NCI-H82 treated with DMSO at 0.1 percent for 48 hours (cell line): Measurements from ENCODE around the gene FAM151B.
A peak's percentile ranks its signal among the peaks of the same experiment; 100 is the strongest.
"Not testable (repeated sequence)": the region's sequence is repeated elsewhere in the genome, so short reads cannot be mapped to it uniquely, and the experiment has no call there.

ENCODE experiments used
- DNase-seq: peaks from one replicate; lab custom pipeline; 2025; ENCODE audit not compliant: unreplicated experiment; lab: John Stamatoyannopoulos, UW

FAM151B gene, protein sequence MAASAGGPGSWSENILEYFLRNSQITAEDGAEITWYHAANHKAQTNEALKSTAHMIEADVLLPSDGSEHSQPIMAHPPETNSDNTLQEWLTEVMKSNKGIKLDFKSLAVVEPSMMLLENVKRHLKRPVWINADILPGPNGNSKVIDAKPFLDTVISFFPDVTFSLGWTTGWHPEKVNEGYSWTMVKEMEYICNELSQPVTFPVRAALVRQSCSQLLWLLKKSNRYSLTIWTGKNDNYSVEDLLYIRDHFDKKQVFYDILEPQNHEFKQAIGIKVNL

DNA sequence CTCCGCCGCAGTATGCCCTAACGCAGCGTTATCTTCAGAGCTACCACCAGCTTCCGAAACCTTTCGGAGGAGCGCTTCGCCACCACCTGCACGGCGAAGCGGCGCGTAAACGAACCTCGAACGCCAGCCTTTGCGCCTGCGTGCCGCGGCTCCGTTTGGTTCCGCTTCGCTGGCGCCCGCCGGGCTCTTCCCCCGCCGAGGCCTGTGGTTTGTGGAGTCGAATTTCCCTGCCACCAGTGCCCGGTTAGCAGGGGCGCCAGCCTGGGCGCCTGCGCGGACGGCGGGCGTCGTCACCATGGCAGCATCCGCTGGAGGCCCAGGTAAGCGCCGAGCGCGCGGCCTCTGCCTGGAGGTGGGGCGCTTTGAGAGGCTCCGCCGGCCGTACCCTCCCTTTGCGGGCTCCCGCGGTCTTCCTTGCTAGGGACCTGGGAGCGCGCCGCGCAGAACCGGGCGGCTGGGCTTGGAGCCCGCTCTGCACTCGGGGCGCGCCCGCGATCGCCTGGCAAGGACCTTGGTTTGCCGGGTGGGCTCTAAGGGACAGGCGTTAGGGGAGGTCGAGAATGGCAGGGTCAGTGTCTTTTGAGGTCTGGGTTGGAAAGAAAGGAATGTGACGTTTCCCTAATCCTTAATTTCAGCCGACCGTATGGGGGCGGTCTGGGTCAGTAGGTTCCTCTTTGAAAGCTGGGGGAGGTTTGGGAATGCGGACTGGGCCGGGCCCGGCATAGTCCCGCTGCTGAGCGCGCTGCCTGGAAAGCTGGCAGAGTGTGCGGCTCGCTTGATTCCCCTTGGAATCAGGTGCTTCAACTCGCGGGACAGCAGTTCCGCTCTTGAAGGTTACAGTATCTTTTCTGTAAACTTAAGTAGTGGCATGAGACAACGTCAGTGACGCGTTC lies at the start of gene FAM151B:
TSS of gene FAM151B (plus strand) at position 272 of the 893 bp plus-strand sequence. CDS start at position 296, 24 bp downstream.
- DNase-seq: peak; percentile 39

DNA sequence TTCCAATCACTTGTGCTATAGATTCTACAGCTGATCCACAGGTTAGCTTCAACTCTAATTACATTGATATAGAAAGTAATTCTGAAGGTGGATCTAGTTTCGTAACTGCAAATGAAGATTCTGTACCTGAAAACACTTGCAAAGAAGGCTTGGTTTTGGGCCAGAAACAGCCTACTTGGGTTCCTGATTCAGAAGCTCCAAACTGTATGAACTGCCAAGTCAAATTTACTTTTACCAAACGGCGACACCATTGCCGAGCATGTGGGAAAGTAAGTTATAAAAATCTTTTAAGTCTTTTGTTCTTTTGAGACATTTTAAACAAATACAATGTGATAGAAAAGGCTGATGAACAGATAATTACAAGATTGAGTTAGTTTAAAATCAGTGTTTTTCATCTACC lies 49.2 kb upstream of the FAM151B start:
- DNase-seq: no peak

DNA sequence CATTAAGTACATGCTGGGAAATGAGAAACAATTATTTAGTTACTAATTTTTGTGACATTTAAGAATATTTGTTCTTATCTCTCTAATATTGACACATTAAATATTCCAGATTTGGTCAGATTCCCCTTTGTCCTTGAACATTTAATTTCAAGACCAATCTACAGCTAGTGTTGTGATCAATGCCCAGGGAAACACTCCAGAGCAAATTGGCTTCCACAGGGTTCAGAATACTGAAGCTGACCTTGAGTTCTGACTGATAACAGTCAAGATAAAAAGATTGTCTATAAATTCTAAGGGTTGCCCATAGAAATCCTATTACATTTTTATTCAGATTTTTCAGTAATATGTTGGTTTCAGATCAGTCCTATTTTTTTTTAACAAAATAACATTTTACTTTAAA lies 48.7 kb upstream of the FAM151B start:
- no peak for DNase-seq

DNA sequence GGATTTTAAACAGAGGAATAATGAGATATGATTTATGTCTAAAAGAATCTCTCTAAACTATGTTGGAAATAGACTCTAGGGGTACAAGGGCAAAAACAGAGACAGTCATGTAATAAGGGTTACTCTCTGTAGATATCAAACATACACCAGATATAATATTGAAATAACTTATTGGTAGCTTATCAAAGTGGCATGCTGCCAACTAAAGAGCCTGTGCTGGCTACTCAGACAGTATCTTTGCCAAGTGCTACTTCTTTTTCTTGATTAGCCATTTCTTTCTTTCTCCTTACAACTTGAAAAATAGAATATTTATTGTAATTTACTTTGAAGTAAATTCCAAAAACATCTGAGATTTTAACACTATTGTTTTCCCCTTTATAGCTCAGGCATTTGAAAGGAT lies 45.2 kb upstream of the FAM151B start:
- DNase-seq: no peak

DNA sequence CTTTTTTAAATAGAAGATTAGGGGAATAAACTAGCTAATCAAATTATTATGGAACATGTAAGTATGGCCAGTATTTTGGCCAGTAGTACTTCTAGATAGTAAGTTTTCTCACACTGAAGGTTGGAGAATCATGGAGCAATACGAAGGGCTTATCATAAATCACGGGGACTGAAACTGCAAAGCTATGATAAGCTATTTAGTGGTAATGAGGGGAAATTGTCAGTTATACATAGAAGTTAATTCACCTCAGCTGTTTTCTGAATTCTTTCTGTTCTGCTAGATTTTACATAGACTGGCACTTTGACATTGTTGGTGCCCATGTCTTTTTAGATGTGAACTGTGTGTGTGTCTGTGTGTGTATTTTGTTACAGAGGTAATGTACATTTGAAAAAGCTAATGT lies 34.5 kb upstream of the FAM151B start:
- no peak for DNase-seq

DNA sequence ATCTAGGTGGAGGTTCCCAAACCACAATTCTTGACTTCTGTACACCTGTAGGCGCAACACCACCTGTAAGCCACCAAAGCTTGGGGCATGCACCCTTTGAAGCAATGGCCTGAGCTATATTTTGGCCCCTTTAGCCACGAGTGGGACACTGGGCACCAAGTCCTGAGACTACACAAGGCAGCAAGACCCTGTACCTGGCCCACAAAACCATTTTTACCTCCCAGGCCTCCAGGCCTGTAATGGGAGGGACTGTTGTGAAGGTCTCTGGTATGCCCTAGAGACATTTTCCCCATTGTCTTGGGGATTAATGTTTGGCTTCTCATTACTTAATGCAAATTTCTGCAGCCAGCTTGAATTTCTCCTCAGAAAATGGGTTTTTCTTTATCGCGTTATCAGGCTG lies 24.6 kb upstream of the FAM151B start:
- no peak for DNase-seq

DNA sequence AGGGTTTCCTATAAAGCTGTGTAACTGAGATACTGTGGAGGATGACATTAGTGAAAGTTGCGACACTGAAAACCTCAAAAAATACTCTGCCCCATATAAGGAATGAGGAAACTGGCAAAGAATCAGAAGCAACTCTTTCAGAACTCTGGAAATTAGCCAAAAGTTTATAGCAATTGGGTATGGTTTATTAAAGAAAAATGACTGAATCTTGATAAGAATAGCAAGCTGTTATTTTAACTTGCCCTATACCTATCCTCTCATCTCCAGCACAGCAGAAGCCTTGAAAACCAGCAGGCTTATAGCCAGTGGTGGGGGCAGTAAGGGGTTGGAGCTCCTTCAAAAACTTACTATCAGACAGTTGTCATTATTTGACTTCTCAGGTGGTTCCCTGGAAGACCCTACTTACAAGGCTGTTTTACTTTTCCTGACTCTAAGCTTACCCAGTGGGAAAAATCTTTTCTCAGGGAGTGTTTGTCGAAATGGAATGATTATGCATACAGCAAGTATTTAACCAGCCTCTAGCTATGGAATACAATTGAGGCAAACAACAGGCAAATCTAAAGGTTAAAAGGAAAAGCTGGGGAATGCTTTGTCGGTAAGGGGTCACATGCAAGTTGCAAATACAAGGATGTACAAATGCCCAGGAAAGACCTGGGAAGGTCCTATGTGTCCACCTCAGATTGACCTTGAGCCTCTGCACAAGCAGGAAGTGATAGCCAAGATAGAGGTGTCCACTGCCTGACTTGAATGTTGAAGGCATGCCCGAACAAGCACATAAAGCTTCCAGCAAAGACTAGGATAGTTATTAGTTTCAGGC lies 21.0 kb upstream of the FAM151B start:
- no peak for DNase-seq

DNA sequence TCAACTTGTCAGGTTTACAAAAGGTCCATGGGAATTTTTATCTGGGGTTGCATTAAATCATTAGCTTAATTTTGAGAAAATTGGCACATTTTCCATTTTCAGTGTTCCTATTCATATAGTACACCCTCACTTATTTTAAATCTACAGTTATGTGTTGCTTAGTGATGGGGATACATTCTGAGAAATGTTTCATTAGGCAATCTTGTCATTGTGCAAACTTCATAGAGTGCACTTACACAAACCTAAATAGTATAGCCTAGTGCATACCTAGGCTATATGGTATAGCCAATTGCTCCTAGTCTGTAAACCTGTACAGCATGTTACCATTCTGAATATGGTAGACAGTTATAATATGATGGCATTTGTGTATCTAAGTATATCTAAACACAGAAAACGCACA lies 19.8 kb upstream of the FAM151B start:
- DNase-seq: no peak

DNA sequence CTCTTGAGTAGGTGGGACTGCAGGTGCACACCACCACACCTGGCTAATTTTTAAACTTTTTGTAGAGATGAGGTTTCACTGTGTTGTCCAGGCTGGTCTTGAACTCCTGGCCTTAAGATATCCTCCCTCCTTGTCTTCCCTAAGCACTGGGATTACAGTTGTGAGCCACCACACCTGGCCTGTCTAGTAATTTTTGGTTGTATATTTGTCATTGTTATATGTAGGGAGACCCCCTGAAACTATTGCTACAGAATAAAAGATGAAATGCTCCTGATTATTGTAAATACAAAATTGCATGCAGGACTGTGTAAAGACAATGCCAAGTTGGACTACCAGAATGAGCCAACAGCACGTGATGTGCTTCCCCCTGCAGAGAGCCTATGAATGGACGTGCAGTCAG lies 17.3 kb upstream of the FAM151B start:
- DNase-seq: not testable (repeated sequence)

DNA sequence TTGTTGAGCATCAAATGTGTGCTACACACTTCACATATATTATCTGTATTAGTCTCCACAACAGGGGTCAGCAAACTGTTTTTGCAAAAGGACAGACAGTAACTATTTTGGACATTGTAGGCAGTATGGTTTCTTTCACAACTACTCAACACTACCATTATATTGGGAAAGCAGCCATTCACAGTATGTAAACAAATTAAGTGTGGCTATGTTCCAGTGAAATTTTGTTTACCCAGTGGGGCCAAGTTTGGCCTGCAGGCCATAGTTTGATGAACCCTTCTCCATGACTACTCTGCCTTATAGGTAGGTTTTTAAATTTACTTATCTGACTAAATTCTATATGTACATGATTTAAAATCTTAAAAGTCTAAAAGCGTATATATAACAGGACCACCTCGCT lies 13.0 kb upstream of the FAM151B start:
- no peak for DNase-seq

DNA sequence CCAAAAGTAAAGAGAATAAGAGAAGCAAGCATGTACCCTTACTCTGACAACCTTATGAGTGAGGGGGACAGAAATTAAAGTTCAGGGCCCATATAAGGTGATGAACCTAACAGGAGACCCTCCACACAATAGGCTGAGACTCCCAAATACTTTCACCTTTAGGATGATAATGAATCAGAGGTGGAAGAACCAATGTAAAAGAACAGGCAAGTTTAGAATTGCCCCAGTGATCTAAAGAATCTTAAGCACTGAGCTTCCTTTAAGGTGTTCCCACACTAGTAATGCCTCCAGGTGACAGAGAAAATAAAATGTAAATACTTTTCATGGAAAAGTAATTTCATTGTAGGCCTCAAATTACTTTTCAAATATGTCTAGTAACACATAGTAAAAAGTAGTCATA lies 8.2 kb upstream of the FAM151B start:
- no peak for DNase-seq

DNA sequence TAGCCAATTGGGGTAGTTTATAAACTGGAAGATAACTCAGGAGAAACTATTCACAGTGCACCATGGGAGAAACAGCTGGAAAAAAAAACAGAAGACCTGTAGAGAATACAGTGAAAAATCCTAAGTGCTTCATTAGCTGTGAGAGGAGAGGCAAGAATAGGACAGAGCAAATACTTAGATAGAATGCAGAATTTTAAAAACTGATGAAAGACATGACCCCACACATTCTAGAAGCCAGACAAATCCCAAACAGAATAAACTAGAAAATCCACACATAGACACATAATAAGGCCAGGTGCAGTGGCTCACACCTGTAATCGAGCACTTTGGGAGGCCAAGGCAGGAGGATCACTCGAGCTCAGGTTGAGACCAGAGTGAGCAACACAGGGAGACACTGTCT lies 7.5 kb upstream of the FAM151B start:
- DNase-seq: no peak

DNA sequence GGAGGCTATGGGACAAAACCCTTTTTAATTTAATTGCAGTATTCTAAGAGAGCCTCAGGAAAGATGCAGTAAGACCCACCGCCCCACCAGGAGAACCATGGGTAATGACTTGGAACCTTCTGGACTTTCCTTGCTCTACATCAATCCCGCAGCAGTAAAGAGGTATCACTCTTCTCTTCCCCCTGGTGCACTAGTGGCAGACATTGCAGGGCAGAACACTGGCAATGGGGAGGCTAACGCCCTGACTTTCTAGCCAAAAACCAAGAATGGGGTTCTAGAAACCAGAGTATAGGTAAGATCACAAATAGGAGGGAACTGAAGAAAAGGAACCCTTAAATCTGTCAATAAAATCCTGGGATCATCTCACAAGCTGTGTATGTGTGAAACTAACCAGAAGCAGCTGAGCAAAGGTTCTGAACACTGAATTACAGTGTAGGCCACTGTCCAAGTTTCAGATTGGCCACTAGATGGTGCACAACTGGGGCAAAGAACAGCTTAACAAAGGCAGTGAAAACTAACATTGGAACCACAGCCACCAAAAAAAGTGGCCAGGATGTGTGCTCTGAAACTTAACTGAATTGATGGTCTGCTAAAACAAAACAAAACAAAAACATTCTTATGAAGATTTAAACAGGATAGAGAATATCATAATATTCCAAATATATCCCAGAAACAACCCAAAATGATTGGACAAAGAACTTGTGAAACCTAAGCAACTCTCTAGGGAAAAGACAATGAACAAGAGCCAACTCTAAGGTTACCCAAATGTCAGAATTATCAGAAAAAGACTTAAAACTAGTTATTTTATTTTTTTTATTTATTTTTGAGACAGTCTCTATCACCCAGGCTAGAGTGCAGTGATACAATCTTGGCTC lies 6.6 kb upstream of the FAM151B start:
- peak; percentile 3 for DNase-seq

DNA sequence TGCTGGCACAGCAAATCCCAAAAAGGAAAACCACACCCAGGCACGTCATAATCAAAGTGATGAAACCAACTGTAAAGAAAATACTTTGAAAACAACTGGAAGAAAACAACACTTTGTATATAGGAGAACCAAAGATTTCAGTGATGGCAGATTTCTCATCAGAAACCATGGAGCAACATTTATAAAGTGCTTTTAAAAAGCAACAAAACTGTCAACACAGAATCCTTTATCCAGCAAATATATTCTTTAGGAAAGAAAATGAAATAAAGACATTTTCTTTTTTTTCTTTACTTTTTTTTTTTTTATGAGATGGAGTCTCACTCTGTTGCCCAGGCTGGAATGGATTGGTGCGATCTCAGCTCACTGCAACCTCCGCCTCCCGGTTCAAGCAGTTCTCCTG lies 5.3 kb upstream of the FAM151B start:
- DNase-seq: no peak

DNA sequence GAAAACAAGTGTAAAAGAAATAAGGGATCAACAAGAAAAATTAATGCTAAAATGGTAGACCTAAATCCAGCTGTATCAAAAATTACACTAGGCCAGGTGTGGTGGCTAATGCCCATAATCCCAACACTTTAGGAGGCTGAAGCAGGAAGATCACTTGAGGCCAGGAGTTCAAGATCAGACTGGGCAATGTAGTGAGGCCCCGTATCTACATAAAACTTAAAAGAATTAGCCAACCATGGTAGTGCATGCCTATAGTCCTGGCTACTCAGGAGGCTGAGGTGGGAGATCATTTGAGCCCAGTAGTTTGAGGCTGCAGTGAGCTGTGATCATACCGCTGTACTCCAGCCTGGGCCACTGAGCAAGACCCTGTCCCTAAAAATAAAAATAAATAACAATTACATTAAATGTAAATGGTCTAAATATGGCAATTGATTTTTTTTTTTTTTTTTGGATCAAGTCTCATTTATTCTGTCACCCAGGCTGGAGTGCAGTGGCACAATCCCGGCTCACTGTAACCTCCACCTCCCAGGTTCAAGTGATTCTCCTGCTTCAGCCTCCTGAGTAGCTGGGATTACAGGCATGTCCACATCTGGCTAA lies 4.2 kb upstream of the FAM151B start:
- DNase-seq: no peak

DNA sequence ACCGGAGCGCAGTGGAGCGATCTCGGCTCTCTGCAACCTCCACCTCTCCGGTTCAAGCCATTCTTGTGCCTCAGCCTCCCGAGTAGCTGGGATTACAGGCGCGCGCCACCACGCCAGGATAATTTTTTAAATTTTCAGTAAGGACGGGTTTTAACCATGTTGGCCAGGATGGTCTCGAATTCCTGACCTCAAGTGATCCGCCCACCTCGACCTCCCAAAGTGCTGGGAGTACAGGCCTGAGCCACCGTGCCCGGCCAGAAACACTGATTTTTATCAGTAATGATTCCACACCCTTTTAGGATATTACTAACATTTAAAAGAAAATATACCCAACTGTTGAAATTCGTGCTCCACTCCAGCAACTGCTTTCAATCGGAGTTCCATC lies 464 bp upstream of the FAM151B start:
- no peak for DNase-seq

DNA sequence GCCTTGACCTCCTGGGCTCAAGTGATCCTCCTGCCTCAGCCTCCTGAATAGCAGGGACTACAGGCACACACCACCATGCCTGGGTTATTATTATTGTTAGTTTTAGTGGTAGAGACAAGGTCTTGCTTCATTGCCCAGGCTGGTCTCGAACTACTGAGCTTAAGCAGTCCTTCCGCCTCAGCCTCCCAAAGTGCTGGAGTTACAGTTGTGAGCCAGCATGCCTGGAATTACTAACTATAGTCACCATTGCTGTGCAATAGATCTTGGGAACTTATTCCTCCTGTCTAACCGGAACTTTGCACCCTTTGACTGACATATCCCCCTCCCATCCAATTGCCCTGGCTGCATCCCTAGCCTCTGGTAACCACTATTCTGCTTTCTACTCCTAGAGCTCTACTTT lies 3.4 kb downstream of the FAM151B start:
- no peak for DNase-seq

DNA sequence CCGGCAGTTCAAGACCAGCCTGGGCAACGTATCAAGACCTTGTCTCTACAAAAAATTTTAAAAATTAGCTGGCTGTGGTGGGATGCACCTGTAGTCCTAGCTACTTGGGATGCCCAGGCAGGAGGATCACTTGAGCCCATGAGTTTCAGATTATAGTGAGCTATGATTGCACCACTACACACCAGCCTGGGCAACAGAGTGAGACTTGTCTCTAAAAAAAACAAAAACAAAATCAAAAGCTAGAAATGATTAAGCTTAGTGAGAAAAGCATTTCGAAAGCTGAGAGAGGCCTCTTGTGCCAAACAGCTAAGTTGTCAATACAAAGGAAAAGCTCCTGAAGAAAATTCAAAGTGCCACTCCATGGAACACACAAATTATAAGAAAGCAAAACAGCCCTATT lies 4.8 kb downstream of the FAM151B start:
- no peak for DNase-seq

DNA sequence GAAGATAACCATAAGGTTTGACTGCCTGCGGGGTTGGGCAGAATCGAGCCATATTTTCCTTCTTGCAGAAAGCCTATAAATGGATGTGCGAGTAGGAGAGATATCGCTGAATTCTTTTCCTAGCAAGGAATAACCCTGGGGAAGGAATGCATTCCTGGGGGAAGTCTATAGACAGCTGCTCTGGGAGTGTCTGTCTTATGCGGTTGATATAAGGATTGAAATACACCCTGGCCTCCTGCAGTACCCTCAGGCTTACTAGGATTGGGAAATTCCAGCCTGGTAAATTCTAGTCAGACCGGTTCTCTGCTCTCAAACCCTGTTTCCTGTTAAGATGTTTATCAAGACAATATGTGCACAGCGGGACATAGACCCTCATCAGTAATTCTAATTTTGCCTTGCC lies 5.5 kb downstream of the FAM151B start:
- not testable (repeated sequence) for DNase-seq

DNA sequence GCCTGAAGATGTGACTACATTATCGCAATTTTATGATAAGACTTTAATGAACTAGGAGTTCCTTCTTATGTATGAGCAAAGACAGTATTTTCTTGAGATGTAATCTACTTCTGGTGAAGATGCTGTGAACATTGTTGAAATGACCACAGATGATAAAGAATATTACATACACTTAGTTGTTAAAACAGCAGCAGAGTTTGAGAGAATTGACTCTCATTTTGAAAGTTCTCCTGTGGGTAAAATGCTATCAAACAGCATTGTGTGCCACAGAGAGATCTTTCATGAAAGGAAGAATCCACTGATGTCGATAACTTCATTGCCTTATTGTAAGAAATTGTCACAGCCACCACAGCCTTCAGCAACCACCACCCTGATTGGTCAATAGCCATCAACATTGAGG lies 8.0 kb downstream of the FAM151B start:
- DNase-seq: no peak
